Activated B cell treated with CpG ODN at 0.5 μM for 24 hours (primary cell): ENCODE data around the gene CD14. TPM values are rescaled to one million over a fixed set of nuclear protein-coding genes. Genes with fewer than 3 reads are reported as not detected.
A peak's percentile ranks its signal among the peaks of the same experiment; 100 is the strongest.
"Not testable (repeated sequence)": the region's sequence is repeated elsewhere in the genome, so short reads cannot be mapped to it uniquely, and the experiment has no call there.

ENCODE experiments used
- ATAC-seq: fragments of 200-7000 bp; cut with Tn5 transposase; one replicate; pipeline ENCODE4 v1.10.0; 2021; ENCODE audit warnings: low read depth, mild to moderate bottlenecking, moderate library complexity
- CTCF ChIA-PET: fragments of 350-600 bp; sonication (Branson Sonifier 250); formaldehyde crosslinking; loops from one replicate; lab custom pipeline; 2021; ENCODE audit warnings: antibody characterized with exemption; lab: Charles Lee
- POLR2A ChIA-PET: fragments of 350-600 bp; sonication (Branson Sonifier 250); formaldehyde crosslinking; loops from one replicate; lab custom pipeline; 2021; ENCODE audit warnings: antibody characterized with exemption; lab: Charles Lee
- DNase-seq: peaks from one replicate; pipeline ENCODE4 v3.0.0; 2022
- H3K27ac Mint-ChIP-seq: one replicate; pipeline ENCODE4 v1.8.0; 2020; ENCODE audit warnings: mixed read lengths
- H3K27me3 Mint-ChIP-seq: one replicate; pipeline ENCODE4 v1.8.0; 2021; ENCODE audit warnings: mixed read lengths
- H3K36me3 Mint-ChIP-seq: one replicate; pipeline ENCODE4 v1.8.0; 2021; ENCODE audit warnings: low read depth, mixed read lengths
- H3K4me1 Mint-ChIP-seq: one replicate; pipeline ENCODE4 v1.8.0; 2021; ENCODE audit warnings: mixed read lengths
- H3K4me3 Mint-ChIP-seq: one replicate; pipeline ENCODE4 v1.8.0; 2020; ENCODE audit warnings: mild to moderate bottlenecking, mixed read lengths
- H3K9me3 Mint-ChIP-seq: one replicate; pipeline ENCODE4 v1.8.0; 2020; ENCODE audit warnings: mixed read lengths
- intact Hi-C: fragments of 100-400 bp; cut with micrococcal nuclease; formaldehyde crosslinking; loops from one replicate; pipeline ENCODE4 v1.15.1; 2024
- total RNA-seq: library from RNA; stranded (reverse); gene quantifications from 2 replicates; pipeline ENCODE4 v1.2.3, GENCODE V29; 2022
- TF ChIP-seq, protein P1 (sequence below): fragments of 200-600 bp; IDR thresholded peaks from one replicate; pipeline ENCODE4 v1.8.0; 2022; ENCODE audit warnings: antibody characterized with exemption, mild to moderate bottlenecking

Gene CD14
- total RNA-seq, 1 donor from 2014 or later, result 1.2 TPM

DNA sequence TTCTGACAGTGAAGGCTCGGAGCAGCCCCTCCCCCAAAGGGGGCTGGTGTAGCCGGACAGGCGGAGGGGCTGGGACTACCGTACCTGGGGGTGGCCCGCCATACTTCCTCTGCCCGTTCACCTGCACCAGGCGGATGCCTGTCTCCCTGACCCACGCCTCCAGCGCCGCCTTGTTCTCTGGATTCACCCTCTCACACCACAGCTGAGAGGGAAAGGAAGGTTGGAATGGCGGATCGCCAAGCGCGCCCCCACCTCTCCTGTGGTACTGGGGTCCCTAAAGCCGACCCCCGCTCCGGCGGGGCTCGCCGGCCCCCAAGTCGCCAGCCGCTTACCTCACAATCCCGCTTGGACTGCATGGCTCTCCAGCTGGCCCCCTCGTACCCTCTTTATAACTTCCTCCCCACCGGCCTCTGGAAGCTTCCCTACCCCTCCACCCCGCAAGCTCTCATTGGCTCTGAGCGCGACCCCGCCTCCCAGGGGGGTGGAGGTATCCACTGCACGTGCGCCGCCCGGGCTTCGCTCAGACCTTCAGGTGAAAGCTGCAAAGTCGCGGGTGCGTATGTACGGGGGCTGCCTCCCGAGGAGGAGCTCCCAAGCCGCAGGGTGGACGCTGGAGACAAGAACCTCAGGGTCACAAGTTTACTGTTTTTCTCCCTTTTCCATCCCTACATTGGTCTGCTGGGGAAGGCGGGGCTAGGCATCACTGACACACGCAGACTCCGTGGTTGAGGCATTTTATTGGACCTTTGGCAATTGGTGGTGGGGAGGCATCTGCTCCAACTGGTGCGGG lies 40.4 kb upstream of the CD14 start, which contains the start of gene DND1:
Gene DND1, minus strand, starts transcription at position 390 of the 790 bp plus-strand sequence. Its CDS starts 34 bp downstream, at position 356.
- no peak for ATAC-seq
- H3K27me3 Mint-ChIP-seq, result no peaks in the 10 kb centered on the region

GRCh38 chr5:140672455-140673186 lies 39.6 kb upstream of the CD14 start:
- ChIA-PET CTCF (no interaction called here), POLR2A (interaction anchor here (0.9 kb wide), 1 partner anchor 25 kb away, joined by 4 read pairs; the partner anchor contains the start of genes IK and NDUFA2)
- Mint-ChIP-seq H3K9me3 (no peaks in the 10 kb centered on the region), H3K4me1 (peaks cover 3% of the 10 kb centered on the region), H3K4me3 (no peak overlapping the region), H3K36me3 (peaks cover 90% of the 10 kb centered on the region), H3K27me3 (no peaks in the 10 kb centered on the region), H3K27ac (no peak overlapping the region)
- ATAC-seq (peak; percentile 21), DNase-seq (no peak)
- TF ChIP-seq, protein P1, sequence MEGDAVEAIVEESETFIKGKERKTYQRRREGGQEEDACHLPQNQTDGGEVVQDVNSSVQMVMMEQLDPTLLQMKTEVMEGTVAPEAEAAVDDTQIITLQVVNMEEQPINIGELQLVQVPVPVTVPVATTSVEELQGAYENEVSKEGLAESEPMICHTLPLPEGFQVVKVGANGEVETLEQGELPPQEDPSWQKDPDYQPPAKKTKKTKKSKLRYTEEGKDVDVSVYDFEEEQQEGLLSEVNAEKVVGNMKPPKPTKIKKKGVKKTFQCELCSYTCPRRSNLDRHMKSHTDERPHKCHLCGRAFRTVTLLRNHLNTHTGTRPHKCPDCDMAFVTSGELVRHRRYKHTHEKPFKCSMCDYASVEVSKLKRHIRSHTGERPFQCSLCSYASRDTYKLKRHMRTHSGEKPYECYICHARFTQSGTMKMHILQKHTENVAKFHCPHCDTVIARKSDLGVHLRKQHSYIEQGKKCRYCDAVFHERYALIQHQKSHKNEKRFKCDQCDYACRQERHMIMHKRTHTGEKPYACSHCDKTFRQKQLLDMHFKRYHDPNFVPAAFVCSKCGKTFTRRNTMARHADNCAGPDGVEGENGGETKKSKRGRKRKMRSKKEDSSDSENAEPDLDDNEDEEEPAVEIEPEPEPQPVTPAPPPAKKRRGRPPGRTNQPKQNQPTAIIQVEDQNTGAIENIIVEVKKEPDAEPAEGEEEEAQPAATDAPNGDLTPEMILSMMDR, result no peak
- intact Hi-C loops, result no loop called here

More for the DNA sequence above, 40.4 kb upstream of the CD14 start, which contains the start of gene DND1:
- TF ChIP-seq, protein P1, result no peak
- intact Hi-C loops, result no loop called here
- no peak for DNase-seq
- Mint-ChIP-seq H3K9me3 (no peaks in the 10 kb centered on the region), H3K27ac (no peak within 1 kb of the TSS), H3K36me3 (peaks cover 90% of the 10 kb centered on the region), H3K4me1 (no peaks in the 10 kb centered on the region), H3K4me3 (no peak within 1 kb of the TSS)
- ChIA-PET CTCF (no interaction called here), POLR2A (no interaction called here)

GRCh38 chr5:140671472-140672125 lies 38.6 kb upstream of the CD14 start:
- no peaks in the 10 kb centered on the region for H3K27me3 Mint-ChIP-seq
- intact Hi-C loops, result no loop called here
- H3K36me3 Mint-ChIP-seq, result peaks cover 87% of the 10 kb centered on the region
- H3K4me3 Mint-ChIP-seq, result no peak overlapping the region
- ChIA-PET CTCF (no interaction called here), POLR2A (interaction anchor here (0.9 kb wide), 1 partner anchor 24 kb away, joined by 4 read pairs; the partner anchor contains the start of genes IK and NDUFA2)
- TF ChIP-seq, protein P1, result no peak
- H3K9me3 Mint-ChIP-seq, result no peaks in the 10 kb centered on the region
- H3K27ac Mint-ChIP-seq, result no peak overlapping the region
- ATAC-seq (no peak), DNase-seq (no peak)
- H3K4me1 Mint-ChIP-seq, result peaks cover 13% of the 10 kb centered on the region

- intact Hi-C loops, H3K27ac Mint-ChIP-seq, H3K4me3 Mint-ChIP-seq, H3K27me3 Mint-ChIP-seq, CTCF ChIA-PET, H3K9me3 Mint-ChIP-seq, DNase-seq, ATAC-seq, POLR2A ChIA-PET: not testable (repeated sequence)
- H3K36me3 Mint-ChIP-seq, result peaks cover 82% of the 10 kb centered on the region
- H3K4me1 Mint-ChIP-seq, result peaks cover 19% of the 10 kb centered on the region
These were observed 38.1 kb upstream of the CD14 start for GRCh38 chr5:140671035-140671434.

DNA sequence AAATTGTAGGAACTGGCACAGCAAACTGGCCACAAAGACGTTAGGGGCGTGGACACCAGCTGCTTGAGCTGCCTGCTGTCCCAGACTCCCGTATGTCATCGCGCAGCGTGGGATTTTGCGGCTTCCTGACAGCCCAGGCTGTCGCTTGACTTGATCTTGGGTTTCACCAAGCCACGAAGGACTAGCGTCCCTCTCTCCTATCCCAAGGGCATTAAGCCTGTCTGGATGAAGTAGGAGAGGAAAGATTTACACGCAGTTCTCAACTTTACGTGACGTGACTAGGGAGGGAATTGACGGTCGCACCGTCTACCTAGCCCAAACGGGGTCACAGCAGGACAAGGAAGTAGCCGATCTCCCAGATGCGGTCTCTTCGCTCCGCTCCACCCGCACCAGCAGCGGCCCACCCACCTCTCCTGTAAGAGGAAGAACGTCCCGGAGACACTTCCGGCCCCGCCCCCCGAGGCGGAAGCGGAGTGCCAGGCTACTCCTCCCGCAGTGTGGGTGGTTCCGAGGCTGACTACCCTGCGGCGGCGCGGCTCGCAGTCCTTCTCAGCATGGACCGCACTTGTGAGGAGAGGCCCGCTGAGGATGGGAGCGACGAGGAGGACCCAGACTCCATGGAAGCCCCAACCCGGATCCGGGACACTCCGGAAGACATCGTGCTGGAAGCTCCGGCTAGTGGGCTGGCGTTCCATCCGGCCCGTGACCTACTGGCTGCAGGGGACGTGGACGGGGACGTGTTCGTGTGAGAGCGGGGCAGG lies 31.6 kb upstream of the CD14 start, which contains the start of gene WDR55:
Gene WDR55, plus strand, starts transcription at position 546 of the 761 bp plus-strand sequence. Its CDS starts 9 bp downstream, at position 555.
- peak within 1 kb of the TSS; percentile 97 for H3K4me3 Mint-ChIP-seq
- POLR2A ChIA-PET, result interaction anchor here (0.6 to 3.3 kb wide), 8 partner anchors 17 to 1578 kb away, joined by 3 to 42 read pairs (median 8); partner anchors contain the start of genes ANKHD1, EIF4EBP3, HARS1 and HARS2
- TF ChIP-seq, protein P1, result no peak
- H3K36me3 Mint-ChIP-seq, result peaks cover 69% of the 10 kb centered on the region
- peak within 1 kb of the TSS; percentile 95 for H3K27ac Mint-ChIP-seq
- H3K9me3 Mint-ChIP-seq, result no peaks in the 10 kb centered on the region
- CTCF ChIA-PET, result no interaction called here
- no peaks in the 10 kb centered on the region for H3K27me3 Mint-ChIP-seq
- intact Hi-C loops, result loop anchor here (1.0 to 10.0 kb wide), 9 partner anchors 17 to 550 kb away; partner anchors contain the start of genes ANKHD1, APBB3, HARS1 and HARS2
- peak; percentile 91 for DNase-seq
- peak; percentile 98 for ATAC-seq
- H3K4me1 Mint-ChIP-seq, result peaks cover 30% of the 10 kb centered on the region
